ENCODE measurements around the gene EIF5AL1. TPM values are rescaled to one million over a fixed set of nuclear protein-coding genes. Genes with fewer than 3 reads are reported as not detected.

The EIF5AL1 gene
- total and polyA plus RNA-seq, 10 donors = 0.10 to 0.80 (median 0.26) TPM; not detected in 1

- no peak for DNase-seq
- H3K4me3 ChIP-seq = no peak overlapping the region
- 57 to 64% (median 60%) methylated on average over 17 of the region's 17 CpGs for WGBS, 5 donors
- H3K36me3 ChIP-seq = no peaks in the 10 kb centered on the region
- H3K4me1 ChIP-seq = peaks cover 0 to 4% (median 0%) of the 10 kb centered on the region in 6 donors
- H3K9me3 ChIP-seq = no peaks in the 10 kb centered on the region
- intact Hi-C loops (cut with DNase I; ENCODE audit: low total_unique reads) = no loop called here
- no peak for TF ChIP-seq CTCF (IDR thresholded peaks at IDR 0.05 in 8 of 11, conservative IDR thresholded peaks at IDR 0.05 in 3 of 11)
- H3K27ac ChIP-seq = no peak overlapping the region
- H3K27me3 ChIP-seq (replicated peaks in 1 of 7) = peaks cover 0 to 19% (median 0%) of the 10 kb centered on the region in 7 donors
Measured at GRCh38 chr10:79494871-79495705, 17.2 kb upstream of the EIF5AL1 start.

- DNase-seq = no peak
- no peak overlapping the region for H3K27ac ChIP-seq
- intact Hi-C loops (cut with DNase I; ENCODE audit: low total_unique reads) = no loop called here
- TF ChIP-seq POLR2A (IDR thresholded peaks at IDR 0.05) = no peak
- TF ChIP-seq CTCF (IDR thresholded peaks at IDR 0.05 in 8 of 11, conservative IDR thresholded peaks at IDR 0.05 in 3 of 11) = no peak
- no peak for TF ChIP-seq POLR2AphosphoS5 (IDR thresholded peaks at IDR 0.05)
- no peaks in the 10 kb centered on the region for H3K9me3 ChIP-seq
- H3K4me1 ChIP-seq = no peaks in the 10 kb centered on the region
- WGBS, 5 donors = 74 to 86% (median 82%) methylated on average over 6 of the region's 6 CpGs
- H3K27me3 ChIP-seq (replicated peaks in 1 of 7) = peaks cover 0 to 19% (median 0%) of the 10 kb centered on the region in 7 donors
- no peak overlapping the region for H3K4me3 ChIP-seq
- no peaks in the 10 kb centered on the region for H3K36me3 ChIP-seq
Measured at GRCh38 chr10:79495791-79496190, 16.5 kb upstream of the EIF5AL1 start.

- Histone ChIP-seq H3K36me3 (no peaks in the 10 kb centered on the region), H3K9me3 (no peaks in the 10 kb centered on the region), H3K4me3 (no peak overlapping the region), H3K4me1 (no peaks in the 10 kb centered on the region), H3K27ac (no peak overlapping the region), H3K27me3 (replicated peaks in 1 of 7) (peaks cover 0 to 19% (median 0%) of the 10 kb centered on the region in 7 donors)
- 30 to 65% (median 59%) methylated on average over 4 of the region's 4 CpGs for WGBS, 5 donors
- no peak for TF ChIP-seq CTCF (IDR thresholded peaks at IDR 0.05 in 8 of 11, conservative IDR thresholded peaks at IDR 0.05 in 3 of 11)
- TF ChIP-seq POLR2AphosphoS5 (IDR thresholded peaks at IDR 0.05) = no peak
- no peak for TF ChIP-seq POLR2A (IDR thresholded peaks at IDR 0.05)
- no peak for DNase-seq
- intact Hi-C loops (cut with DNase I; ENCODE audit: low total_unique reads) = no loop called here
Measured at GRCh38 chr10:79496896-79497295, 15.4 kb upstream of the EIF5AL1 start.

GRCh38 chr10:79498291-79498829, 14.0 kb upstream of the EIF5AL1 start:
- WGBS, 5 donors = 87 to 92% (median 91%) methylated on average over 6 of the region's 6 CpGs
- Histone ChIP-seq H3K9me3 (no peaks in the 10 kb centered on the region), H3K36me3 (no peaks in the 10 kb centered on the region), H3K27ac (no peak overlapping the region), H3K4me3 (no peak overlapping the region), H3K27me3 (replicated peaks in 1 of 7) (peaks cover 0 to 20% (median 0%) of the 10 kb centered on the region in 7 donors), H3K4me1 (no peaks in the 10 kb centered on the region)
- intact Hi-C loops (cut with DNase I; ENCODE audit: low total_unique reads) = no loop called here
- no peak for DNase-seq
- TF ChIP-seq POLR2AphosphoS5 (IDR thresholded peaks at IDR 0.05) = no peak
- TF ChIP-seq POLR2A (IDR thresholded peaks at IDR 0.05) = no peak
- no peak for TF ChIP-seq CTCF (IDR thresholded peaks at IDR 0.05 in 8 of 11, conservative IDR thresholded peaks at IDR 0.05 in 3 of 11)
